GM23338 (cell line): ENCODE results near the gene SLC9B1.

Source experiments
- CREB1 ChIP-seq: fragments of 250-450 bp; sonication (Bioruptor Pico); IDR thresholded peaks from 2 replicates; pipeline ENCODE4 v1.5.0; 2020; ENCODE audit warnings: low read depth, mild to moderate bottlenecking, moderate library complexity
- CTCF ChIP-seq, 2 experiments: fragments of 200-600 bp in 1 of 2; sonication (generic) in 1 of 2; conservative IDR thresholded peaks; 2 replicates each; pipeline versions ENCODE4 v1.5.1 to v1.6.1; 2016 to 2017; ENCODE audit warnings: antibody characterized with exemption in 2 of 2, low read depth in 2 of 2, mild to moderate bottlenecking in 2 of 2, moderate library complexity in 1 of 2
- ETS1 ChIP-seq: IDR thresholded peaks from 2 replicates; pipeline ENCODE4 v1.6.1; 2016; ENCODE audit warnings: antibody characterized with exemption
- EZH2 ChIP-seq: fragments of 200-600 bp; sonication (generic); IDR thresholded peaks from one replicate; pipeline ENCODE4 v1.8.0; 2017; ENCODE audit warnings: antibody characterized with exemption, mild to moderate bottlenecking, low read depth; ENCODE audit not compliant: unreplicated experiment
- EZH2phosphoT487 ChIP-seq: fragments of 200-600 bp; sonication (generic); IDR thresholded peaks from one replicate; pipeline ENCODE4 v1.8.1; 2018; ENCODE audit warnings: antibody characterized with exemption; ENCODE audit not compliant: unreplicated experiment
- JUNB ChIP-seq: IDR thresholded peaks from one replicate; pipeline ENCODE4 v1.6.1; 2016; ENCODE audit warnings: antibody characterized with exemption; ENCODE audit not compliant: unreplicated experiment
- NANOG ChIP-seq: IDR thresholded peaks from 2 replicates; pipeline ENCODE4 v1.6.1; 2016; ENCODE audit warnings: antibody characterized with exemption, borderline replicate concordance
- POLR2AphosphoS5 ChIP-seq: IDR thresholded peaks from 2 replicates; pipeline ENCODE4 v1.6.1; 2016; ENCODE audit warnings: antibody characterized with exemption, low read depth
- REST ChIP-seq: IDR thresholded peaks from one replicate; pipeline ENCODE4 v1.6.1; 2018; ENCODE audit warnings: antibody characterized with exemption; ENCODE audit not compliant: unreplicated experiment
- STAT1 ChIP-seq: IDR thresholded peaks from one replicate; pipeline ENCODE4 v1.6.1; 2016; ENCODE audit warnings: antibody characterized with exemption; ENCODE audit not compliant: unreplicated experiment
- ZNF114 ChIP-seq: fragments of 250-450 bp; sonication (Bioruptor Pico); IDR thresholded peaks from 2 replicates; pipeline ENCODE4 v1.5.0; 2020; ENCODE audit warnings: mild to moderate bottlenecking, moderate library complexity

GRCh38 chr4:103008875-103009729 is 10.4 kb downstream of the SLC9B1 start:
- no peak for TF ChIP-seq ETS1
- TF ChIP-seq CTCF (conservative IDR thresholded peaks at IDR 0.05; ENCODE audit: low read depth in 2 of 2): peak; percentile 90 to 93
- TF ChIP-seq EZH2: no peak
- TF ChIP-seq EZH2phosphoT487: no peak
- no peak for TF ChIP-seq REST
- no peak for TF ChIP-seq POLR2AphosphoS5
- TF ChIP-seq CREB1: no peak
- TF ChIP-seq STAT1: no peak
- no peak for TF ChIP-seq ZNF114 (CRISPR knock-in tag)
- TF ChIP-seq NANOG: no peak
- no peak for TF ChIP-seq JUNB
